H1 (cell line): Measurements from ENCODE around the gene PCNX3. TPM values are rescaled to one million over a fixed set of nuclear protein-coding genes. Genes with fewer than 3 reads are reported as not detected.

Source experiments
- CTCF ChIA-PET: fragments of 300-600 bp; sonication (Branson Sonifier 250); formaldehyde crosslinking; loops from one replicate; lab custom pipeline; 2021; ENCODE audit not compliant: partially characterized antibody; lab: Charles Lee
- POLR2A ChIA-PET: fragments of 300-600 bp; sonication (Branson Sonifier 250); formaldehyde crosslinking; loops from one replicate; lab custom pipeline; 2021; ENCODE audit warnings: inconsistent platforms; ENCODE audit not compliant: partially characterized antibody; lab: Charles Lee
- DNase-seq, 2 experiments: peaks; one replicate each; pipeline versions ENCODE4 v3.0.0 to v3.0.0-alpha.2; 2010 to 2022; ENCODE audit warnings: low spot score in 2 of 2, low read depth in 1 of 2, mixed read lengths in 1 of 2
- FAIRE-seq: peaks from 2 replicates; lab custom pipeline; 2011; peaks lifted over from hg19 to GRCh38; lab: Jason Lieb, UNC
- H2AFZ ChIP-seq: 2 replicates; pipeline ENCODE4 v1.8.1; 2012; ENCODE audit warnings: low read length, inconsistent platforms
- H2AK5ac ChIP-seq: 2 replicates; pipeline ENCODE4 v1.6.1; 2013; ENCODE audit warnings: low read depth, low read length
- H2BK120ac ChIP-seq: replicated peaks from 2 replicates; pipeline ENCODE3; 2013; ENCODE audit warnings: low read depth, low read length, inconsistent platforms
- H2BK12ac ChIP-seq: 2 replicates; pipeline ENCODE4 v1.6.1; 2013; ENCODE audit warnings: low read depth, low read length
- H2BK15ac ChIP-seq: 2 replicates; pipeline ENCODE4 v1.6.1; 2013; ENCODE audit warnings: low read length
- H2BK20ac ChIP-seq: 2 replicates; pipeline ENCODE4 v1.6.1; 2013; ENCODE audit warnings: low read length
- H2BK5ac ChIP-seq: 2 replicates; pipeline ENCODE4 v1.6.1; 2013; ENCODE audit warnings: low read depth, low read length
- H3K14ac ChIP-seq: 2 replicates; pipeline ENCODE4 v1.6.1; 2013; ENCODE audit warnings: inconsistent platforms; ENCODE audit not compliant: insufficient read length
- H3K18ac ChIP-seq: 2 replicates; pipeline ENCODE4 v1.6.1; 2013; ENCODE audit warnings: low read length; ENCODE audit errors: extremely low read depth
- H3K23ac ChIP-seq: 2 replicates; pipeline ENCODE4 v1.6.1; 2013; ENCODE audit warnings: inconsistent platforms; ENCODE audit not compliant: insufficient read length
- H3K23me2 ChIP-seq: 2 replicates; pipeline ENCODE4 v1.6.1; 2013; ENCODE audit warnings: low read depth, low read length
- H3K27ac ChIP-seq: 2 replicates; pipeline ENCODE4 v1.6.1; 2011; ENCODE audit warnings: low read depth, low read length, inconsistent platforms
- H3K27me3 ChIP-seq, 4 experiments: replicated peaks in 1 of 4; 1 replicate in 1 of 4; 2 replicates in 3 of 4; pipeline versions ENCODE4 v1.6.1 to v1.8.1; 2011 to 2013; ENCODE audit warnings: low read length in 3 of 4, mild to moderate bottlenecking in 3 of 4, inconsistent platforms in 2 of 4, mixed read lengths in 2 of 4, moderate library complexity in 1 of 4; ENCODE audit not compliant: control insufficient read depth in 3 of 4, insufficient read depth in 3 of 4; ENCODE audit errors: extremely low read depth in 1 of 4
- H3K36me3 ChIP-seq, 4 experiments: 2 replicates each; pipeline versions ENCODE4 v1.6.1 to v1.8.1; 2011 to 2013; ENCODE audit warnings: mild to moderate bottlenecking in 4 of 4, low read length in 3 of 4, moderate library complexity in 2 of 4, control low read depth in 1 of 4, inconsistent platforms in 1 of 4; ENCODE audit not compliant: insufficient read depth in 4 of 4, control insufficient read depth in 2 of 4
- H3K4ac ChIP-seq: replicated peaks from 2 replicates; pipeline ENCODE3; 2013; ENCODE audit warnings: low read length, low read depth, mixed read lengths, inconsistent platforms; ENCODE audit not compliant: insufficient read length
- H3K4me1 ChIP-seq, 4 experiments: replicated peaks in 1 of 4; 1 replicate in 1 of 4; 2 replicates in 3 of 4; pipeline versions ENCODE4 v1.6.1 to v1.8.1; 2011 to 2013; ENCODE audit warnings: low read length in 3 of 4, inconsistent platforms in 2 of 4, mixed read lengths in 1 of 4; ENCODE audit not compliant: insufficient read depth in 4 of 4, control insufficient read depth in 3 of 4
- H3K4me2 ChIP-seq, 2 experiments: 2 replicates each; pipeline versions ENCODE4 v1.6.1 to v1.8.1; 2011 to 2013; ENCODE audit warnings: low read depth in 2 of 2, low read length in 2 of 2, control low read depth in 1 of 2, inconsistent platforms in 1 of 2, mild to moderate bottlenecking in 1 of 2; ENCODE audit not compliant: insufficient read depth in 1 of 2
- H3K4me3 ChIP-seq, 4 experiments: fragments of 200-600, 300-600 bp in 1 of 4; sonication (generic), shearing (Covaris generic), sonication (Bioruptor Twin) in 1 of 4; 2 replicates each; pipeline versions ENCODE4 v1.5.1 to v1.8.1; 2011 to 2016; ENCODE audit warnings: low read length in 4 of 4, low read depth in 3 of 4, control low read depth in 2 of 4, inconsistent platforms in 2 of 4, mild to moderate bottlenecking in 2 of 4, mixed read lengths in 1 of 4, moderate library complexity in 1 of 4; ENCODE audit not compliant: insufficient read depth in 2 of 4; ENCODE audit errors: extremely low read depth in 1 of 4
- H3K56ac ChIP-seq: replicated peaks from 2 replicates; pipeline ENCODE3; 2013; ENCODE audit warnings: low read depth, mild to moderate bottlenecking, mixed read lengths, low read length, inconsistent platforms; ENCODE audit not compliant: insufficient read length
- H3K79me1 ChIP-seq: 2 replicates; pipeline ENCODE4 v1.6.1; 2013; ENCODE audit warnings: low read depth, low read length, control low read depth
- H3K79me2 ChIP-seq, 2 experiments: 2 replicates each; pipeline versions ENCODE4 v1.6.1 to v1.8.1; 2012 to 2013; ENCODE audit warnings: low read length in 2 of 2, mild to moderate bottlenecking in 2 of 2, inconsistent platforms in 1 of 2; ENCODE audit not compliant: insufficient read depth in 2 of 2, control insufficient read depth in 1 of 2
- H3K9ac ChIP-seq, 4 experiments: replicated peaks in 1 of 4; 1 replicate in 1 of 4; 2 replicates in 3 of 4; pipeline versions ENCODE4 v1.6.1 to v1.8.1; 2011 to 2013; ENCODE audit warnings: low read depth in 3 of 4, low read length in 3 of 4, control low read depth in 2 of 4, mild to moderate bottlenecking in 2 of 4, moderate library complexity in 2 of 4, inconsistent platforms in 1 of 4; ENCODE audit errors: extremely low read depth in 1 of 4
- H3K9me3 ChIP-seq, 2 experiments: 2 replicates each; pipeline versions ENCODE4 v1.6.1 to v1.8.1; 2012 to 2013; ENCODE audit warnings: mild to moderate bottlenecking in 2 of 2, moderate library complexity in 2 of 2, control low read depth in 1 of 2, inconsistent platforms in 1 of 2, low read depth in 1 of 2, low read length in 1 of 2, mixed read lengths in 1 of 2; ENCODE audit not compliant: insufficient read depth in 2 of 2
- H4K20me1 ChIP-seq, 2 experiments: replicated peaks in 1 of 2; 2 replicates each; pipeline versions ENCODE3 to v1.8.1; 2011 to 2013; ENCODE audit warnings: inconsistent platforms in 2 of 2, low read length in 2 of 2, mild to moderate bottlenecking in 1 of 2; ENCODE audit not compliant: insufficient read depth in 2 of 2, control insufficient read depth in 1 of 2
- H4K5ac ChIP-seq: 2 replicates; pipeline ENCODE4 v1.6.1; 2013; ENCODE audit warnings: low read length, low read depth, mixed read lengths, inconsistent platforms; ENCODE audit not compliant: insufficient read length
- H4K8ac ChIP-seq: 2 replicates; pipeline ENCODE4 v1.8.0; 2013; ENCODE audit warnings: mild to moderate bottlenecking, moderate library complexity, low read length, inconsistent platforms; ENCODE audit not compliant: insufficient read depth; ENCODE audit errors: extremely low read depth
- H4K91ac ChIP-seq: replicated peaks from 2 replicates; pipeline ENCODE3; 2013; ENCODE audit warnings: low read length, mixed read lengths, inconsistent platforms; ENCODE audit not compliant: insufficient read length
- BACH1 ChIP-seq: IDR thresholded peaks from 2 replicates; pipeline ENCODE4 v1.6.1; 2012; ENCODE audit warnings: low read length, improper control_type of control experiment
- CREB1 ChIP-seq: IDR thresholded peaks from 2 replicates; pipeline ENCODE4 v1.6.1; 2012; ENCODE audit warnings: inconsistent platforms
- CTBP2 ChIP-seq: IDR thresholded peaks from 2 replicates; pipeline ENCODE4 v1.7.0; 2011; ENCODE audit warnings: borderline replicate concordance, mild to moderate bottlenecking, moderate library complexity, mixed read lengths, low read length; ENCODE audit not compliant: insufficient read depth, insufficient read length
- GABPA ChIP-seq: IDR thresholded peaks from 2 replicates; pipeline ENCODE4 v1.6.1; 2011; ENCODE audit warnings: mild to moderate bottlenecking, low read length, moderate library complexity, borderline replicate concordance; ENCODE audit not compliant: insufficient read depth
- KDM5A ChIP-seq: fragments of 200-600 bp; IDR thresholded peaks from 2 replicates; pipeline ENCODE4 v1.7.1; 2012; ENCODE audit warnings: mild to moderate bottlenecking, low read length, inconsistent platforms, mixed read lengths
- TAF7 ChIP-seq: optimal IDR thresholded peaks from 2 replicates; pipeline ENCODE3; 2011; ENCODE audit warnings: low read depth, mild to moderate bottlenecking, inconsistent platforms, low read length, moderate library complexity, borderline replicate concordance
- TCF12 ChIP-seq: IDR thresholded peaks from 2 replicates; pipeline ENCODE4 v1.6.1; 2011; ENCODE audit warnings: low read depth, mild to moderate bottlenecking, low read length
- ZNF274 ChIP-seq: IDR thresholded peaks from 2 replicates; pipeline ENCODE4 v1.7.0; 2012; ENCODE audit warnings: low read length, borderline replicate concordance; ENCODE audit errors: extremely low read depth
- WGBS, 2 experiments: shearing (Covaris generic) in 1 of 2; methylation state at CpG; one replicate each; pipeline versions ENCODE4 v1.1.6 to v1.1.7; 2013 to 2015; ENCODE audit warnings: low lambda C conversion rate in 2 of 2, mixed read lengths in 2 of 2, inconsistent platforms in 1 of 2, low coverage in 1 of 2, missing lambda C conversion rate in 1 of 2; ENCODE audit not compliant: insufficient replicate concordance in 2 of 2, insufficient coverage in 1 of 2, insufficient read length in 1 of 2; ENCODE audit errors: extremely low coverage in 1 of 2, missing lambda C conversion rate in 1 of 2; 5-methylcytosine and 5-hydroxymethylcytosine counted together
- polyA plus RNA-seq, 7 experiments: library from polyadenylated mRNA; depleted of rRNA in 3 of 7; stranded (reverse) in 5 of 7; unstranded in 2 of 7; fragments of >200 nt in 5 of 7; fragments of 200-250 nt in 2 of 7; gene quantifications; 1 replicate in 5 of 7; 2 replicates in 1 of 7; 4 replicates in 1 of 7; pipeline versions ENCODE4 v1.2.1 to v1.2.3, GENCODE V29; 2011 to 2013; ENCODE audit warnings: missing spikeins in 2 of 7, mixed read lengths in 2 of 7
- total RNA-seq: library from RNA; stranded (reverse); fragmentation: NEBNext Ultra II Directional; extraction: Animal tissue kit (Norgen Biotek cat#: 25700); gene quantifications from 2 replicates; pipeline ENCODE4 v1.2.1, GENCODE V29; 2021

PCNX3 gene
- total and polyA plus RNA-seq, 2 of the 8 experiments (the other 6 are each of a cell fraction or from before 2014, with no cell fraction given): 27.2 to 38.8 TPM

DNA sequence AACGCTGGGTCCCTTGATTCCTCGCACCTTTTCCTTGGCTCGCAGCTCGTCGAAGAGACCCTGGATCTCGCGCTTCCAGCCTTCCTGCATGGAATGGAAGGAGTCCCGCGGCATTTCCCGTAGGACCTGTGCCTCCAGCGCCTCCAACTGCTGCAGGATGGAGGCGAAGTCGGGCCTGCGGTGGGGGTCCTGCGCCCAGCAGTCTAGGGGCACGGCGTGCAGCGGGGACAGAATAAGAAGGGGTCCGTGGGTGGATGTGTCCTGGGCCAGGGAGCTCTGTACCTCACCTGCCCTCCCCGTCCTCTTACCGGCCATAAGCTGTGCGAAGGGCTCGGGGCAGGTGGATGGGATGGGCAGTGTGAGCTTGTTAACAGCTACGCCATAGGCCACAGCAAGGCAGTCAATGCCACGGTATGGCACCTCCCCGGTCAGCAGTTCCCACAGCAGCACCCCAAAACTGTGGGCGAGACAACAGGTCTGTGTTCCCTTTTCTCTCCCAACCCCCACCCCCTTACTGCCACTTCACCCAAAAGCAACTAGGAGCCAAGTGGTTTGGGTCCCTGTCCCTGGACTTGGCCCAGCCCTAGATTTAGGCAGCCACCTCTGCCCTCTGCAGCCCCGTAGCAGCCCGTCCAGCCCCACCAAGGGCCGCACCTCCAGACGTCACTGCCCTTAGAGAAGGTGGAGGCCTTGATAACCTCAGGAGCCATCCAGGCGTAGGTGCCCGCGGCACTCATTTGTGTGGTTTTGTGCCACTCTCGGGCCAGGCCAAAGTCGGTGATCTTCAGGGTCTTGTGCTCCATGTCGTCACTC is 7.8 kb upstream of the PCNX3 start:
- Histone ChIP-seq H3K27me3 (no peaks in the 10 kb centered on the region; a peak in 1 of 7 replicates), H4K20me1 (peaks cover 5 to 23% of the 10 kb centered on the region in 2 experiments), H3K56ac (no peak overlapping the region), H3K4me2 (peak overlapping the region; percentile 72 to 79), H4K5ac (no peak overlapping the region), H3K79me1 (peaks cover 21% of the 10 kb centered on the region), H3K4ac (no peak overlapping the region), H2BK120ac (no peak overlapping the region), H3K27ac (no peak overlapping the region), H3K79me2 (peaks cover 3 to 5% of the 10 kb centered on the region in 2 experiments; a peak in 2 of 4 replicates), H3K9me3 (no peaks in the 10 kb centered on the region), H2AK5ac (no peak overlapping the region; the same call in 1 of the 2 replicates), H3K14ac (no peak overlapping the region), H3K23me2 (peaks cover 7% of the 10 kb centered on the region; the same call in 1 of the 2 replicates), H2BK15ac (peak overlapping the region; percentile 97; the same call in 1 of the 2 replicates), H4K91ac (peak overlapping the region; percentile 23), H3K36me3 (peaks cover 4 to 24% (median 12%) of the 10 kb centered on the region in 4 experiments; a peak in 5 of 8 replicates), H3K18ac (peak overlapping the region; percentile 32; the same call in 1 of the 2 replicates), H2BK5ac (peak overlapping the region; percentile 66; the same call in 1 of the 2 replicates), H3K23ac (no peak overlapping the region), H3K4me1 (peaks cover 0 to 22% (median 9%) of the 10 kb centered on the region in 4 experiments; a peak in 6 of 7 replicates), H2AFZ (no peak overlapping the region), H3K9ac (peak overlapping the region in 2 of 4 experiments; percentile 16 to 28; a peak in 2 of 7 replicates), H4K8ac (peak overlapping the region; percentile 16), H2BK12ac (peak overlapping the region; percentile 39; the same call in 1 of the 2 replicates), H2BK20ac (no peak overlapping the region), H3K4me3 (peak overlapping the region; percentile 27 to 57 (median 37))
- no peak for DNase-seq
- no peak for TF ChIP-seq TAF7
- TF ChIP-seq KDM5A: no peak
- no peak for TF ChIP-seq CTBP2
- no peak for TF ChIP-seq GABPA
- no peak for TF ChIP-seq BACH1
- no peak for TF ChIP-seq ZNF274
- no peak for TF ChIP-seq TCF12
- no peak for TF ChIP-seq CREB1
- no peak for FAIRE-seq
- 71% methylated on average over 37 of the region's 37 CpGs; no CpG with 5 or more reads in 1 of the 2 experiments for WGBS, 2 experiments
- ChIA-PET POLR2A (interaction anchor here (0.6 to 1.9 kb wide), 15 partner anchors 9 to 109 kb away, joined by 3 to 11 read pairs (median 4); partner anchors contain the start of genes FAM89B, KAT5, MALAT1 and ZNRD2), CTCF (interaction anchor here (0.6 to 14.8 kb wide), 10 partner anchors 10 to 244 kb away, joined by 3 to 227 read pairs (median 3); partner anchors contain the start of gene KCNK7)
